IMR-90 (cell line): ENCODE results near the gene FNDC10. TPM values are rescaled to one million over a fixed set of nuclear protein-coding genes. Genes with fewer than 3 reads are reported as not detected.

Source experiments
- ATAC-seq: fragments of 200-7000 bp; cut with Tn5 transposase; 2 replicates; pipeline ENCODE4 v1.9.1; 2020; ENCODE audit warnings: low read depth, mild to moderate bottlenecking, moderate library complexity
- BruUV-seq: library from RNA; stranded (reverse); fragments of 400-500 nt; replicated peaks from 2 replicates; lab custom pipeline; 2021; lab: Mats Ljungman, UMichigan
- CTCF ChIA-PET: fragments of 300-600 bp; formaldehyde crosslinking; extraction: SDS; loops from one replicate; lab custom pipeline; 2021; ENCODE audit warnings: antibody characterized with exemption; lab: Yijun Ruan, JAX
- POLR2A ChIA-PET: fragments of 300-600 bp; sonication (Branson Sonifier 250); formaldehyde crosslinking; loops from one replicate; lab custom pipeline; 2022; ENCODE audit warnings: antibody characterized with exemption; ENCODE audit not compliant: unreplicated experiment; lab: Charles Lee
- DNase-seq: peaks from one replicate; pipeline ENCODE4 v3.0.0; 2013
- H2AFZ ChIP-seq: replicated peaks from 2 replicates; pipeline ENCODE3; 2013; ENCODE audit warnings: low read length, mild to moderate bottlenecking; ENCODE audit not compliant: poor library complexity
- H2AK5ac ChIP-seq: 2 replicates; pipeline ENCODE4 v1.6.1; 2013; ENCODE audit warnings: low read depth, low read length, inconsistent platforms
- H2AK9ac ChIP-seq: replicated peaks from 2 replicates; pipeline ENCODE3; 2013; ENCODE audit warnings: mild to moderate bottlenecking, low read depth, low read length, moderate library complexity; ENCODE audit not compliant: poor library complexity
- H2BK120ac ChIP-seq: 2 replicates; pipeline ENCODE4 v1.6.1; 2013; ENCODE audit warnings: low read depth, low read length, inconsistent platforms
- H2BK15ac ChIP-seq: 3 replicates; pipeline ENCODE4 v1.6.1; 2013; ENCODE audit warnings: low read depth, low read length, inconsistent platforms
- H2BK20ac ChIP-seq: 2 replicates; pipeline ENCODE4 v1.6.1; 2013; ENCODE audit warnings: low read depth, mild to moderate bottlenecking, inconsistent platforms, low read length, moderate library complexity
- H2BK5ac ChIP-seq: 2 replicates; pipeline ENCODE4 v1.6.1; 2013; ENCODE audit warnings: mild to moderate bottlenecking, low read depth, low read length, inconsistent platforms; ENCODE audit not compliant: poor library complexity, severe bottlenecking
- H3K14ac ChIP-seq: replicated peaks from 2 replicates; pipeline ENCODE4 v1.6.1; 2013; ENCODE audit warnings: low read depth, low read length, inconsistent platforms
- H3K18ac ChIP-seq: 2 replicates; pipeline ENCODE4 v1.6.1; 2013; ENCODE audit warnings: low read depth, low read length, control low read depth
- H3K23ac ChIP-seq: 2 replicates; pipeline ENCODE4 v1.6.1; 2013; ENCODE audit warnings: low read depth, low read length, inconsistent platforms
- H3K27ac ChIP-seq: 2 replicates; pipeline ENCODE4 v1.5.1; 2013; ENCODE audit warnings: mild to moderate bottlenecking, control low read depth, low read length; ENCODE audit not compliant: insufficient read depth
- H3K27me3 ChIP-seq: 2 replicates; pipeline ENCODE4 v1.6.1; 2013; ENCODE audit warnings: low read length; ENCODE audit not compliant: control insufficient read depth, insufficient read depth
- H3K36me3 ChIP-seq: 2 replicates; pipeline ENCODE4 v1.6.1; 2013; ENCODE audit warnings: low read length, mixed read lengths; ENCODE audit not compliant: control insufficient read depth, insufficient read depth
- H3K4ac ChIP-seq: 2 replicates; pipeline ENCODE4 v1.6.1; 2013; ENCODE audit warnings: low read depth, low read length, inconsistent platforms
- H3K4me1 ChIP-seq: 2 replicates; pipeline ENCODE4 v1.6.1; 2013; ENCODE audit warnings: low read length, mixed read lengths; ENCODE audit not compliant: control insufficient read depth, insufficient read depth
- H3K4me2 ChIP-seq: 2 replicates; pipeline ENCODE4 v1.6.1; 2013; ENCODE audit warnings: low read depth, mild to moderate bottlenecking, control low read depth, low read length, moderate library complexity
- H3K4me3 ChIP-seq: 2 replicates; pipeline ENCODE4 v1.5.1; 2013; ENCODE audit warnings: low read depth, mild to moderate bottlenecking, control low read depth, low read length, moderate library complexity; ENCODE audit not compliant: insufficient read depth
- H3K56ac ChIP-seq: 2 replicates; pipeline ENCODE4 v1.6.1; 2013; ENCODE audit warnings: low read length, inconsistent platforms; ENCODE audit not compliant: insufficient read depth; ENCODE audit errors: extremely low read depth
- H3K79me1 ChIP-seq, 2 experiments: 2 replicates each; pipeline ENCODE4 v1.6.1; 2013; ENCODE audit warnings: low read length in 2 of 2, inconsistent platforms in 1 of 2, low read depth in 1 of 2
- H3K9ac ChIP-seq: 2 replicates; pipeline ENCODE4 v1.6.1; 2013; ENCODE audit warnings: low read depth, low read length, control low read depth
- H3K9me1 ChIP-seq: 2 replicates; pipeline ENCODE4 v1.6.1; 2013; ENCODE audit warnings: low read length, inconsistent platforms; ENCODE audit not compliant: insufficient read depth
- H3K9me3 ChIP-seq: 2 replicates; pipeline ENCODE4 v1.6.1; 2013; ENCODE audit warnings: low read length; ENCODE audit not compliant: control insufficient read depth, insufficient read depth
- H4K20me1 ChIP-seq: 2 replicates; pipeline ENCODE4 v1.6.1; 2013; ENCODE audit warnings: low read length, inconsistent platforms; ENCODE audit not compliant: insufficient read depth
- H4K5ac ChIP-seq: 2 replicates; pipeline ENCODE4 v1.6.1; 2013; ENCODE audit warnings: mild to moderate bottlenecking, low read depth, low read length, control low read depth
- H4K8ac ChIP-seq, 2 experiments: 2 replicates each; pipeline ENCODE4 v1.6.1; 2013; ENCODE audit warnings: low read depth in 2 of 2, low read length in 2 of 2, control low read depth in 1 of 2, inconsistent platforms in 1 of 2
- H4K91ac ChIP-seq: 2 replicates; pipeline ENCODE4 v1.6.1; 2013; ENCODE audit warnings: low read depth, low read length, inconsistent platforms; ENCODE audit not compliant: insufficient read depth
- BHLHE40 ChIP-seq: fragments of 150-350 bp; IDR thresholded peaks from 2 replicates; pipeline ENCODE4 v1.6.1; 2016; ENCODE audit warnings: mild to moderate bottlenecking, low read depth, low read length
- CEBPB ChIP-seq: IDR thresholded peaks from 2 replicates; pipeline ENCODE4 v1.6.1; 2012; ENCODE audit warnings: low read depth, low read length, improper control_type of control experiment
- MAZ ChIP-seq: IDR thresholded peaks from 2 replicates; pipeline ENCODE4 v1.6.1; 2012; ENCODE audit warnings: low read depth, mild to moderate bottlenecking, low read length, improper control_type of control experiment, moderate library complexity, borderline replicate concordance
- MXI1 ChIP-seq: IDR thresholded peaks from 2 replicates; pipeline ENCODE4 v1.6.1; 2012; ENCODE audit warnings: low read depth, mild to moderate bottlenecking, low read length, moderate library complexity, borderline replicate concordance
- RFX5 ChIP-seq: IDR thresholded peaks from 2 replicates; pipeline ENCODE4 v1.8.0; 2012; ENCODE audit warnings: low read depth, mild to moderate bottlenecking, low read length, moderate library complexity
- SMC3 ChIP-seq: fragments of 150-350 bp; IDR thresholded peaks from 2 replicates; pipeline ENCODE4 v1.6.1; 2016; ENCODE audit warnings: low read depth, mild to moderate bottlenecking, antibody characterized with exemption, low read length, moderate library complexity
- WGBS, 2 experiments: methylation state at CpG; one replicate each; pipeline versions ENCODE4 v1.1.5 to v1.1.7; 2013; ENCODE audit warnings: missing lambda C conversion rate in 2 of 2; ENCODE audit not compliant: insufficient read length in 1 of 2; ENCODE audit errors: extremely low coverage in 2 of 2; 5-methylcytosine and 5-hydroxymethylcytosine counted together
- dilution Hi-C: fragments of 300-500 bp; cut with HindIII; formaldehyde crosslinking; loops from one replicate; pipeline ENCODE4 v1.14.3; 2018; ENCODE audit warnings: low sequenced_read_pairs; ENCODE audit not compliant: unreplicated experiment
- in situ Hi-C: fragments of 300-500 bp; cut with MboI; formaldehyde crosslinking; loops from 3 replicates; pipeline ENCODE4 v1.14.3; 2019; ENCODE audit warnings: low sequenced_read_pairs, inconsistent platforms, mixed read lengths
- intact Hi-C: fragments of 100-400 bp; cut with micrococcal nuclease; formaldehyde crosslinking; loops from 2 replicates; pipeline ENCODE4 v1.10.0; 2022
- polyA plus RNA-seq, 3 experiments: library from polyadenylated mRNA; depleted of rRNA; stranded (reverse); fragments of >200 nt; gene quantifications; 2 replicates each; pipeline ENCODE4 v1.2.3, GENCODE V29; 2012; ENCODE audit warnings: low replicate concordance in 1 of 3
- total RNA-seq: library from RNA; depleted of rRNA; stranded (reverse); fragments of >200 nt; gene quantifications from 2 replicates; pipeline ENCODE4 v1.2.3, GENCODE V29; 2012
- TF ChIP-seq, protein P1 (sequence below): fragments of 150-350 bp; IDR thresholded peaks from 2 replicates; pipeline ENCODE4 v1.6.1; 2016; ENCODE audit warnings: low read depth, mild to moderate bottlenecking, low read length, moderate library complexity, borderline replicate concordance

The FNDC10 gene
- total and polyA plus RNA-seq, 2 of the 4 experiments (the other 2 are of a cell fraction): 0.36 to 5.8 TPM

DNA sequence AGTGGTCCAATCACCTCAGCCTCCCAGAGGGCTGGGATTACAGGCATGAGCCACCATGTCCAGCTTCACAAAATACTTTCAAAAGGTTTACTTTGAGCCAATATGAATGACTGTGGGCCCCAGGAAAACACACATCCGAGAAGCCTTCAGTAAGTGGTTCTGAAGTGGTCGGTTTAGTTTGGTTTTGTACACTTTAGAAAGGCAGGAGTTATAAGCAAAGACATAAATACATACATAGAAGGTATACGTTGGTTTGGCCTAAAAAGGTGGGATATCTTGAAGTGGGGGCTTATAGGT is 12.1 kb upstream of the FNDC10 start:
- in situ Hi-C loops: no loop called here
- CTCF ChIA-PET: no interaction called here

More for the DNA sequence above, 12.1 kb upstream of the FNDC10 start:
- Histone ChIP-seq H4K5ac (no peak overlapping the region), H2BK5ac (no peak overlapping the region), H2BK15ac (no peak overlapping the region), H3K4ac (no peak overlapping the region), H3K27ac (no peak overlapping the region), H3K9ac (no peak overlapping the region), H3K14ac (no peak overlapping the region), H2AK5ac (no peak overlapping the region), H4K91ac (no peak overlapping the region), H3K4me2 (no peak overlapping the region), H3K79me1 (peaks cover 13 to 29% of the 10 kb centered on the region in 2 experiments; a peak in 3 of 4 replicates), H4K20me1 (peaks cover 27% of the 10 kb centered on the region), H2BK20ac (no peak overlapping the region), H4K8ac (no peak overlapping the region), H3K27me3 (no peaks in the 10 kb centered on the region), H3K56ac (no peak overlapping the region), H3K9me3 (no peaks in the 10 kb centered on the region), H2AFZ (no peak overlapping the region), H3K36me3 (no peaks in the 10 kb centered on the region), H2AK9ac (no peak overlapping the region), H3K4me1 (peaks cover 6% of the 10 kb centered on the region), H3K4me3 (no peak overlapping the region), H3K18ac (no peak overlapping the region), H2BK120ac (no peak overlapping the region), H3K9me1 (peaks cover 11% of the 10 kb centered on the region; the same call in 1 of the 2 replicates), H3K23ac (no peak overlapping the region)
- intact Hi-C loops (no loop called here), dilution Hi-C loops (no loop called here)
- BruUV-seq: no TSS peak
- TF ChIP-seq SMC3: no peak
- TF ChIP-seq MXI1: no peak
- no peak for TF ChIP-seq CEBPB
- TF ChIP-seq RFX5: no peak
- TF ChIP-seq MAZ: no peak
- TF ChIP-seq, protein P1, sequence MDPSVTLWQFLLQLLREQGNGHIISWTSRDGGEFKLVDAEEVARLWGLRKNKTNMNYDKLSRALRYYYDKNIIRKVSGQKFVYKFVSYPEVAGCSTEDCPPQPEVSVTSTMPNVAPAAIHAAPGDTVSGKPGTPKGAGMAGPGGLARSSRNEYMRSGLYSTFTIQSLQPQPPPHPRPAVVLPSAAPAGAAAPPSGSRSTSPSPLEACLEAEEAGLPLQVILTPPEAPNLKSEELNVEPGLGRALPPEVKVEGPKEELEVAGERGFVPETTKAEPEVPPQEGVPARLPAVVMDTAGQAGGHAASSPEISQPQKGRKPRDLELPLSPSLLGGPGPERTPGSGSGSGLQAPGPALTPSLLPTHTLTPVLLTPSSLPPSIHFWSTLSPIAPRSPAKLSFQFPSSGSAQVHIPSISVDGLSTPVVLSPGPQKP: no peak
- TF ChIP-seq BHLHE40: no peak
- WGBS, 2 experiments: no CpG with 5 or more reads among the region's 3 CpGs
- ATAC-seq (no peak), DNase-seq (no peak)
- POLR2A ChIA-PET: no interaction called here
